ENCODE data around the gene JPH2.

JPH2 gene

DNA sequence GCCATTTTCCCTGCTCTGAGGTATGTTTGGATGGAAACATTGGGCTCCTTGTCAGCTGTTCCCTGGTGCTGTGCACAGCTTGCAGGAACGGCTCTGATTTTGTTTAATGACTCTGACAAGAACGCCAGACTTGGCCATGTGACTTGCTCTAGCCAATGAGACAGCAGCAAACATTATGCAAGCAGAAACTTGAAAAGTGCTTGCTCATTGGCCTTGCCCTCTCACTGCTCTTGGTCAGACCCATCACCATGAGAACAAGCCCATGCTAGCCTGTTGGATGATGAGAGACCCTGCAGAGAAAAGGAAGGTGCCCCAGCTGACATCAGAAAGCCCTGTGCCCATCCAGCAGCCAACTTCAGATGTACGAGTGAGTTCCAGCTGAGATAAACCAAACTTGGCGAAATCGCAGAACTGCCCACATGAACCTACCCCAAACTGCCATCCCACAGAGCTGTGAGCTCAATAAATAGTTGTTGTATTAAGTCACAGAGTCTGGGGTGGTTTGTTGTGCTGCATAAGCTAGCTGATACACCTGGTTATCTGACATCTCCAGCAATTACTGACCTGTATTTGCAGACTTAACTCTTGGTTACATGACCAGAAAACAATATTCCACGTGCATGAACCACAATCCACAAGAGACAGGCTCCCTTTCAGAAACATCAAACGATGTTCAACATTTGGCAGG, 96.9 kb downstream of the JPH2 start:
- no peaks in the 10 kb centered on the region for H3K27me3 ChIP-seq (ENCODE audit: low read depth, low read length)
- H3K9me3 ChIP-seq (ENCODE audit: insufficient read depth, low read length), result no peaks in the 10 kb centered on the region
- H3K27ac ChIP-seq (ENCODE audit: low read length), result no peak overlapping the region
- no peaks in the 10 kb centered on the region for H4K20me1 ChIP-seq (ENCODE audit: insufficient read depth, low read length)
- peak overlapping the region; percentile 62 for H3K4me3 ChIP-seq (ENCODE audit: low read length)
- H3K4me1 ChIP-seq (ENCODE audit: low read length), result peaks cover 17% of the 10 kb centered on the region
- H3K9ac ChIP-seq (ENCODE audit: low read length), result peak overlapping the region; percentile 24; the same call in 1 of the 2 replicates
- peak overlapping the region; percentile 61 for H3K4me2 ChIP-seq (ENCODE audit: low read length)
- H2AFZ ChIP-seq (ENCODE audit: low read depth, low read length), result peak overlapping the region; percentile 73
- no peaks in the 10 kb centered on the region for H3K36me3 ChIP-seq (replicated peaks; ENCODE audit: low read depth, low read length)
- H3K79me2 ChIP-seq (ENCODE audit: low read length), result no peaks in the 10 kb centered on the region
- no peak for TF ChIP-seq EZH2phosphoT487 (IDR thresholded peaks at IDR 0.05; ENCODE audit: low read depth)
- TF ChIP-seq CTCF (IDR thresholded peaks at IDR 0.05; ENCODE audit: low read depth, low read length), result no peak

DNA sequence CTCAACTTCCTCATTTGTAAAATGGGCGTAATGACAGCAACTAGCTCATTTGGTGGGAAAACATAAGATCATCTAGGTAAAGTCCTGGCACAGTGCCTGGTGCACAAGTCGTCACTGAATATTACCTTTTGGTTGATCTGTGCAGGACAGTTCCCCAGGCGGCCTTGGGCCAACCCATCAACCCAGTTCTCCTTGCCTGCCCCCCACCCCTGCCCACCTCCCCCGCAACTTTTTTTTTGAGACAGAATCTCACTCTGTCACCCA, 99.2 kb downstream of the JPH2 start:
- Histone ChIP-seq H3K27me3 (ENCODE audit: low read depth, low read length) (no peaks in the 10 kb centered on the region), H3K9me3 (ENCODE audit: insufficient read depth, low read length) (no peaks in the 10 kb centered on the region), H3K36me3 (replicated peaks; ENCODE audit: low read depth, low read length) (no peaks in the 10 kb centered on the region), H3K79me2 (ENCODE audit: low read length) (no peaks in the 10 kb centered on the region), H3K4me3 (ENCODE audit: low read length) (no peak overlapping the region), H4K20me1 (ENCODE audit: insufficient read depth, low read length) (no peaks in the 10 kb centered on the region), H3K9ac (ENCODE audit: low read length) (no peak overlapping the region), H2AFZ (ENCODE audit: low read depth, low read length) (no peak overlapping the region), H3K4me1 (ENCODE audit: low read length) (peaks cover 16% of the 10 kb centered on the region), H3K27ac (ENCODE audit: low read length) (no peak overlapping the region), H3K4me2 (ENCODE audit: low read length) (no peak overlapping the region)
- TF ChIP-seq CTCF (IDR thresholded peaks at IDR 0.05; ENCODE audit: low read depth, low read length), result no peak
- TF ChIP-seq EZH2phosphoT487 (IDR thresholded peaks at IDR 0.05; ENCODE audit: low read depth), result no peak

GRCh38 chr20:44087051-44087856, 99.7 kb downstream of the JPH2 start:
- H3K36me3 ChIP-seq (replicated peaks; ENCODE audit: low read depth, low read length), result no peaks in the 10 kb centered on the region
- no peak overlapping the region for H2AFZ ChIP-seq (ENCODE audit: low read depth, low read length)
- TF ChIP-seq EZH2phosphoT487 (IDR thresholded peaks at IDR 0.05; ENCODE audit: low read depth), result no peak
- TF ChIP-seq CTCF (IDR thresholded peaks at IDR 0.05; ENCODE audit: low read depth, low read length), result no peak
- H3K4me2 ChIP-seq (ENCODE audit: low read length), result no peak overlapping the region
- no peak overlapping the region for H3K9ac ChIP-seq (ENCODE audit: low read length)
- H3K4me1 ChIP-seq (ENCODE audit: low read length), result peaks cover 12% of the 10 kb centered on the region
- H3K4me3 ChIP-seq (ENCODE audit: low read length), result no peak overlapping the region
- no peaks in the 10 kb centered on the region for H3K27me3 ChIP-seq (ENCODE audit: low read depth, low read length)
- H3K79me2 ChIP-seq (ENCODE audit: low read length), result no peaks in the 10 kb centered on the region
- no peaks in the 10 kb centered on the region for H3K9me3 ChIP-seq (ENCODE audit: insufficient read depth, low read length)
- no peaks in the 10 kb centered on the region for H4K20me1 ChIP-seq (ENCODE audit: insufficient read depth, low read length)
- no peak overlapping the region for H3K27ac ChIP-seq (ENCODE audit: low read length)

DNA sequence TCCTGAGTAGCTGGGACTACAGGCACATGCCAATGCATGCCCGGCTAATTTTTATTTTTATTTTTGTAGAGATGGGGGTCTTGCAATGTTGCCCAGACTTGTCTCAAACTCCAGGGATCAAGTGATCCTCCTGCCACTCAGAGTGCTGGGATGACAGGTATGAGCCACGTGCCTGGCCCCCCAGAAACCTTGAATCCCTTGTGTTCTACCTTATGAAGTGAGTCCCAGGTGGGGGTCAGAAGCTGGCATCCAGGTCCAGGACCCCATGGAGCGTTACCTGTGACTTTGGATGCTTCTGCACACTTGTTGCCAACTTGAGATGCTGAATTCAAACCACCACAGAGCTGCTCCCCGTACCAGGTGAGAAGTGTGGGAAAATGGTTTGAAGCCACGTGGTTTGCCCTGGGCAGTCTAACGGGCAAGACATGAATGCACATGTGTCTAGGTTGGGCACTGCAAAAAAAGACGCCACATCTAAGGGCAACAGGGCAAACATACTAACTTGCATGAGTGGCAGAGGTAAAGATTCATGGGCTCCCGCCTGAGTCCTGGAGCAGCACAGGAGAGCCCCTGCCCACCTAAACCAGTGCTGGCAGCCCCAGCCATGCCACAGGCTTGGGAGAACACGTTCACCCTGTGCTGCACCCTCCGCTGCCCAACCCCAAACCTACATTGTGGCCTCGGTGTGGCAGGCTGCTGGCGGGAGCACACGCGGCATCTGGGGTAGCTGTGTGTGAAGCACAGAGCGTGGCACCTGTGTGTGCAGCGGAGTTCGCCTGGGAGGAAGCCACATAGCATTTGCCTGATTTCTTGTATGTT, 101.2 kb downstream of the JPH2 start:
- H3K4me3 ChIP-seq (ENCODE audit: low read length), result no peak overlapping the region
- no peaks in the 10 kb centered on the region for H3K9me3 ChIP-seq (ENCODE audit: insufficient read depth, low read length)
- no peaks in the 10 kb centered on the region for H3K36me3 ChIP-seq (replicated peaks; ENCODE audit: low read depth, low read length)
- H3K27me3 ChIP-seq (ENCODE audit: low read depth, low read length), result no peaks in the 10 kb centered on the region
- no peaks in the 10 kb centered on the region for H4K20me1 ChIP-seq (ENCODE audit: insufficient read depth, low read length)
- H3K4me2 ChIP-seq (ENCODE audit: low read length), result no peak overlapping the region
- H3K79me2 ChIP-seq (ENCODE audit: low read length), result no peaks in the 10 kb centered on the region
- TF ChIP-seq CTCF (IDR thresholded peaks at IDR 0.05; ENCODE audit: low read depth, low read length) (no peak), EZH2phosphoT487 (IDR thresholded peaks at IDR 0.05; ENCODE audit: low read depth) (no peak)
- H3K4me1 ChIP-seq (ENCODE audit: low read length), result peaks cover 18% of the 10 kb centered on the region
- no peak overlapping the region for H2AFZ ChIP-seq (ENCODE audit: low read depth, low read length)
- H3K9ac ChIP-seq (ENCODE audit: low read length), result no peak overlapping the region
- H3K27ac ChIP-seq (ENCODE audit: low read length), result no peak overlapping the region

Data from OCI-LY3 (cell line).